Mesenchymal stem cell (in vitro differentiated cells and primary cell): Measurements from ENCODE around the gene KRTAP5-5.
"Not testable (repeated sequence)": the region's sequence is repeated elsewhere in the genome, so short reads cannot be mapped to it uniquely, and the experiment has no call there.

ENCODE experiments used
- DNase-seq: peaks from one replicate; pipeline ENCODE4 v3.0.0-alpha.2; 2013
- H2AFZ ChIP-seq: one replicate; pipeline ENCODE4 v1.6.1; 2013; ENCODE audit warnings: low read depth, mild to moderate bottlenecking, control low read depth, inconsistent platforms, low read length, moderate library complexity
- H2AK5ac ChIP-seq: 2 replicates; pipeline ENCODE4 v1.6.1; 2013; ENCODE audit warnings: low read length, moderate library complexity, mild to moderate bottlenecking, inconsistent platforms; ENCODE audit not compliant: severe bottlenecking
- H2BK120ac ChIP-seq: one replicate; pipeline ENCODE4 v1.6.1; 2013; ENCODE audit warnings: low read depth, mild to moderate bottlenecking, inconsistent platforms, low read length, moderate library complexity
- H2BK12ac ChIP-seq, 2 experiments: one replicate each; pipeline ENCODE4 v1.6.1; 2013; ENCODE audit warnings: inconsistent platforms in 2 of 2, low read length in 2 of 2, mild to moderate bottlenecking in 2 of 2, moderate library complexity in 2 of 2, control low read depth in 1 of 2
- H2BK15ac ChIP-seq: one replicate; pipeline ENCODE4 v1.6.1; 2013; ENCODE audit warnings: mild to moderate bottlenecking, low read depth, inconsistent platforms; ENCODE audit not compliant: poor library complexity, severe bottlenecking
- H2BK5ac ChIP-seq: 2 replicates; pipeline ENCODE4 v1.6.1; 2013; ENCODE audit warnings: low read depth, mild to moderate bottlenecking, low read length, control low read depth, inconsistent platforms; ENCODE audit not compliant: poor library complexity, severe bottlenecking
- H3K14ac ChIP-seq, 2 experiments: one replicate each; pipeline ENCODE4 v1.6.1; 2013; ENCODE audit warnings: inconsistent platforms in 2 of 2, low read length in 2 of 2, control low read depth in 1 of 2, mild to moderate bottlenecking in 1 of 2, moderate library complexity in 1 of 2
- H3K18ac ChIP-seq, 2 experiments: one replicate each; pipeline ENCODE4 v1.6.1; 2013; ENCODE audit warnings: inconsistent platforms in 2 of 2, low read length in 2 of 2, control low read depth in 1 of 2, low read depth in 1 of 2, mild to moderate bottlenecking in 1 of 2
- H3K23ac ChIP-seq, 2 experiments: one replicate each; pipeline ENCODE4 v1.6.1; 2013; ENCODE audit warnings: inconsistent platforms in 2 of 2, low read length in 2 of 2, mild to moderate bottlenecking in 2 of 2, moderate library complexity in 2 of 2, control low read depth in 1 of 2
- H3K27ac ChIP-seq: 2 replicates; pipeline ENCODE4 v1.5.1; 2013; ENCODE audit warnings: mild to moderate bottlenecking, moderate library complexity, low read length, control low read depth, inconsistent platforms; ENCODE audit not compliant: poor library complexity, severe bottlenecking
- H3K27me3 ChIP-seq, 2 experiments: 2 replicates each; pipeline versions ENCODE4 v1.6.1 to v1.7.0; 2013; ENCODE audit warnings: low read length in 2 of 2, mild to moderate bottlenecking in 2 of 2, moderate library complexity in 2 of 2, control low read depth in 1 of 2, inconsistent platforms in 1 of 2; ENCODE audit not compliant: control insufficient read depth in 1 of 2, insufficient read depth in 1 of 2
- H3K36me3 ChIP-seq, 2 experiments: 2 replicates each; pipeline versions ENCODE4 v1.6.1 to v1.7.0; 2013; ENCODE audit warnings: low read length in 2 of 2, control low read depth in 1 of 2, inconsistent platforms in 1 of 2, low read depth in 1 of 2, mild to moderate bottlenecking in 1 of 2; ENCODE audit not compliant: insufficient read depth in 2 of 2, control insufficient read depth in 1 of 2
- H3K4ac ChIP-seq, 2 experiments: one replicate each; pipeline ENCODE4 v1.6.1; 2013; ENCODE audit warnings: inconsistent platforms in 2 of 2, low read length in 2 of 2, mild to moderate bottlenecking in 2 of 2, moderate library complexity in 2 of 2, control low read depth in 1 of 2, low read depth in 1 of 2
- H3K4me1 ChIP-seq: 2 replicates; pipeline ENCODE4 v1.6.1; 2013; ENCODE audit warnings: low read depth, low read length, control low read depth; ENCODE audit not compliant: control insufficient read depth, insufficient read depth
- H3K4me2 ChIP-seq: 2 replicates; pipeline ENCODE4 v1.6.1; 2013; ENCODE audit warnings: low read length, mild to moderate bottlenecking, inconsistent platforms; ENCODE audit not compliant: poor library complexity, severe bottlenecking
- H3K4me3 ChIP-seq, 2 experiments: 2 replicates each; pipeline versions ENCODE4 v1.5.1 to v1.7.0; 2013; ENCODE audit warnings: low read length in 2 of 2, mild to moderate bottlenecking in 2 of 2, control low read depth in 1 of 2, low read depth in 1 of 2; ENCODE audit not compliant: insufficient read depth in 1 of 2
- H3K79me1 ChIP-seq: replicated peaks from 2 replicates; pipeline ENCODE4 v1.6.1; 2013; ENCODE audit warnings: mild to moderate bottlenecking, control low read depth, low read length, inconsistent platforms; ENCODE audit not compliant: poor library complexity, severe bottlenecking
- H3K9ac ChIP-seq: 2 replicates; pipeline ENCODE4 v1.7.0; 2013; ENCODE audit warnings: mild to moderate bottlenecking, low read length, moderate library complexity
- H3K9me3 ChIP-seq: 2 replicates; pipeline ENCODE4 v1.7.0; 2013; ENCODE audit warnings: mild to moderate bottlenecking, low read length; ENCODE audit not compliant: control insufficient read depth
- H4K8ac ChIP-seq: one replicate; pipeline ENCODE4 v1.6.1; 2013; ENCODE audit warnings: inconsistent platforms, mild to moderate bottlenecking, low read length, moderate library complexity
- H4K91ac ChIP-seq: one replicate; pipeline ENCODE4 v1.6.1; 2013; ENCODE audit warnings: mild to moderate bottlenecking, low read length, inconsistent platforms
- WGBS: methylation state at CpG from one replicate; pipeline ENCODE4 v1.1.7; 2013; ENCODE audit warnings: mixed read lengths; 5-methylcytosine and 5-hydroxymethylcytosine counted together

Gene KRTAP5-5

GRCh38 chr11:1598406-1598805, 31.2 kb upstream of the KRTAP5-5 start:
- not testable (repeated sequence) for H2BK12ac ChIP-seq, H3K18ac ChIP-seq, H3K9me3 ChIP-seq, H2BK120ac ChIP-seq, H2BK5ac ChIP-seq, H4K91ac ChIP-seq, H3K4ac ChIP-seq, H3K23ac ChIP-seq, H4K8ac ChIP-seq, H3K14ac ChIP-seq, H2AFZ ChIP-seq, H3K4me3 ChIP-seq, DNase-seq, H3K4me2 ChIP-seq, H2AK5ac ChIP-seq, H3K79me1 ChIP-seq, H3K36me3 ChIP-seq, H3K4me1 ChIP-seq, H2BK15ac ChIP-seq, H3K27ac ChIP-seq, H3K9ac ChIP-seq
- 76% methylated on average over 3 of the region's 3 CpGs for WGBS
- peaks cover 62 to 83% of the 10 kb centered on the region in 2 experiments for H3K27me3 ChIP-seq

- Histone ChIP-seq H3K14ac (no peak overlapping the region), H2BK12ac (no peak overlapping the region), H3K36me3 (no peaks in the 10 kb centered on the region), H4K91ac (no peak overlapping the region), H3K27ac (no peak overlapping the region), H2BK5ac (no peak overlapping the region), H3K18ac (no peak overlapping the region), H2BK15ac (no peak overlapping the region), H3K9me3 (no peaks in the 10 kb centered on the region), H2AFZ (no peak overlapping the region), H3K4ac (no peak overlapping the region), H2AK5ac (no peak overlapping the region), H4K8ac (no peak overlapping the region), H3K79me1 (no peaks in the 10 kb centered on the region), H3K4me1 (no peaks in the 10 kb centered on the region), H3K9ac (no peak overlapping the region), H3K27me3 (peaks cover 58 to 83% of the 10 kb centered on the region in 2 experiments), H2BK120ac (no peak overlapping the region), H3K23ac (no peak overlapping the region), H3K4me3 (no peak overlapping the region), H3K4me2 (no peak overlapping the region)
- WGBS, result 40% methylated on average over 1 of the region's 6 CpGs
- DNase-seq, result no peak
Observed at GRCh38 chr11:1598816-1599215, 30.8 kb upstream of the KRTAP5-5 start.

GRCh38 chr11:1600626-1601025, 28.9 kb upstream of the KRTAP5-5 start:
- no peaks in the 10 kb centered on the region for H3K36me3 ChIP-seq
- no peak overlapping the region for H3K4me2 ChIP-seq
- H3K9ac ChIP-seq, result no peak overlapping the region
- H3K23ac ChIP-seq, result no peak overlapping the region
- H4K8ac ChIP-seq, result no peak overlapping the region
- no peak overlapping the region for H2BK12ac ChIP-seq
- no peak overlapping the region for H2AK5ac ChIP-seq
- DNase-seq, result no peak
- no peak overlapping the region for H3K18ac ChIP-seq
- no peak overlapping the region for H2BK15ac ChIP-seq
- no peaks in the 10 kb centered on the region for H3K9me3 ChIP-seq
- H2BK120ac ChIP-seq, result no peak overlapping the region
- H3K4me3 ChIP-seq, result no peak overlapping the region
- H3K79me1 ChIP-seq, result no peaks in the 10 kb centered on the region
- no peak overlapping the region for H3K27ac ChIP-seq
- H3K4me1 ChIP-seq, result no peaks in the 10 kb centered on the region
- no peak overlapping the region for H4K91ac ChIP-seq
- no peak overlapping the region for H2AFZ ChIP-seq
- H3K27me3 ChIP-seq, result peaks cover 71 to 80% of the 10 kb centered on the region in 2 experiments
- WGBS, result 85% methylated on average over 4 of the region's 5 CpGs
- H3K14ac ChIP-seq, result no peak overlapping the region
- H2BK5ac ChIP-seq, result no peak overlapping the region
- H3K4ac ChIP-seq, result no peak overlapping the region

GRCh38 chr11:1601663-1602062, 27.9 kb upstream of the KRTAP5-5 start:
- H3K23ac ChIP-seq, H3K14ac ChIP-seq, H2BK12ac ChIP-seq, H3K79me1 ChIP-seq, H2BK15ac ChIP-seq, H3K27ac ChIP-seq, H3K4me3 ChIP-seq, H3K9me3 ChIP-seq, H4K8ac ChIP-seq, H2AK5ac ChIP-seq, H4K91ac ChIP-seq, H2BK120ac ChIP-seq, H2AFZ ChIP-seq, H2BK5ac ChIP-seq, H3K4me2 ChIP-seq, H3K4me1 ChIP-seq, DNase-seq, H3K4ac ChIP-seq, H3K9ac ChIP-seq, H3K18ac ChIP-seq, H3K36me3 ChIP-seq: not testable (repeated sequence)
- peaks cover 71 to 80% of the 10 kb centered on the region in 2 experiments for H3K27me3 ChIP-seq
- WGBS, result 85% methylated on average over 3 of the region's 3 CpGs
